Mammary epithelial cell (primary cell): ENCODE results near the gene ATP11A.

Source experiments
- EZH2 ChIP-seq: IDR thresholded peaks from 2 replicates; pipeline ENCODE4 v1.6.1; 2012; ENCODE audit warnings: low read length, inconsistent platforms, borderline replicate concordance
- TF ChIP-seq, protein P1 (sequence below), 2 donors: IDR thresholded peaks in 1 of 2; conservative IDR thresholded peaks in 1 of 2; 2 replicates each; pipeline ENCODE4 v1.5.1; 2011 to 2012; ENCODE audit warnings: inconsistent platforms in 2 of 2, low read length in 2 of 2, mild to moderate bottlenecking in 2 of 2, control low read depth in 1 of 2, low read depth in 1 of 2; ENCODE audit not compliant: insufficient read depth in 1 of 2; ENCODE audit errors: extremely low read depth in 1 of 2

DNA sequence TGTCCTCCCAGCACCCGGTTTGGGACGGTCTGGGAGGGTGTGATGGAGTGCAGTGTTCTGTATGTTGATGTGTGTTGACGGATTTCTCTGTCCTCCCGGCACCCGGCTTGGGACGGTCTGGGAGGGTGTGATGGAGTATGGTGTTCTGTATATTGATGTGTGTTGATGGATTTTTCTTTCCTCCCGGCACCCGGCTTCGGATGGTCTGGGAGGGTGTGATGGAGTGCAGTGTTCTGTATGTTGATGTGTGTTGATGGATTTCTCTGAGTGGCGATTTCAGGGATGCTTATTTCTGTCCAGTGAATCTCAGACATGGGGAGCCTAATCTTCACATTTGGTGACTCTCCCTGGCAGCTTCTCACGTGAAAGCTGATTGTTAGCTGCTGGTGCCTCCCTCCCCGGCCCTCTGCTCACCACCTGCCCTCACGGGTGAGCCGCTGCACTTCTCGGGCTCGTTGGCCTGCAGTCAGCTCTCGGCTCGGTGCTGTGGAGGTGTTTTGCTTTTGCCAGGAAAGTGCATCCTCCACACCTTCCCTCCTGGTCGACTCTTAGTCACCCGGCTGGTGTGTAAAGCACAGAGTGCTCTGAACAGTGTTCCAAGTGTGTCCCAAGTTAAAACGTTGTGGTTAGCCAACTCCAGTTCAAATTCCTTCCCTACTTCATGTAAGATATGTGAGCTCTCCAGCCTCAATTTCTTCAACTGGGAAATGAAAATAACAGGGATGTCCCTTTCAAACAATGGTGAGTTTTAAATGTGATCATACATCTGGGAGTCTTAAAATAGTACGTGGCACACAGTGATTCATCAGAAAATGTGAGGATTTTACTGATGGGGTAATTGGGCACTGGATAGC is 54.6 kb downstream of the ATP11A start:
- TF ChIP-seq, protein P1, sequence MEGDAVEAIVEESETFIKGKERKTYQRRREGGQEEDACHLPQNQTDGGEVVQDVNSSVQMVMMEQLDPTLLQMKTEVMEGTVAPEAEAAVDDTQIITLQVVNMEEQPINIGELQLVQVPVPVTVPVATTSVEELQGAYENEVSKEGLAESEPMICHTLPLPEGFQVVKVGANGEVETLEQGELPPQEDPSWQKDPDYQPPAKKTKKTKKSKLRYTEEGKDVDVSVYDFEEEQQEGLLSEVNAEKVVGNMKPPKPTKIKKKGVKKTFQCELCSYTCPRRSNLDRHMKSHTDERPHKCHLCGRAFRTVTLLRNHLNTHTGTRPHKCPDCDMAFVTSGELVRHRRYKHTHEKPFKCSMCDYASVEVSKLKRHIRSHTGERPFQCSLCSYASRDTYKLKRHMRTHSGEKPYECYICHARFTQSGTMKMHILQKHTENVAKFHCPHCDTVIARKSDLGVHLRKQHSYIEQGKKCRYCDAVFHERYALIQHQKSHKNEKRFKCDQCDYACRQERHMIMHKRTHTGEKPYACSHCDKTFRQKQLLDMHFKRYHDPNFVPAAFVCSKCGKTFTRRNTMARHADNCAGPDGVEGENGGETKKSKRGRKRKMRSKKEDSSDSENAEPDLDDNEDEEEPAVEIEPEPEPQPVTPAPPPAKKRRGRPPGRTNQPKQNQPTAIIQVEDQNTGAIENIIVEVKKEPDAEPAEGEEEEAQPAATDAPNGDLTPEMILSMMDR (conservative IDR thresholded peaks at IDR 0.05 in 1 of 2, IDR thresholded peaks at IDR 0.05 in 1 of 2; ENCODE audit: extremely low read depth in 1 of 2, insufficient read depth in 1 of 2, low read depth in 1 of 2, low read length in 2 of 2): no peak
- TF ChIP-seq EZH2: no peak
